Neural cell (in vitro differentiated cells): Measurements from ENCODE around the gene SNAPC5. TPM values are rescaled to one million over a fixed set of nuclear protein-coding genes. Genes with fewer than 3 reads are reported as not detected.
"Not testable (repeated sequence)": the region's sequence is repeated elsewhere in the genome, so short reads cannot be mapped to it uniquely, and the experiment has no call there.

Source experiments
- H2AFZ ChIP-seq: fragments of 200-600, 300-800 bp; sonication (generic), shearing (Covaris generic); 2 replicates; pipeline ENCODE4 v1.6.0; 2014; ENCODE audit warnings: low read depth, mild to moderate bottlenecking, antibody characterized with exemption, low read length, moderate library complexity
- H3F3A ChIP-seq: fragments of 200-600 bp; shearing (Covaris generic); 2 replicates; pipeline ENCODE4 v1.6.1; 2016; ENCODE audit warnings: mild to moderate bottlenecking, moderate library complexity, mixed read lengths, antibody characterized with exemption, low read length; ENCODE audit not compliant: insufficient read depth, poor library complexity, severe bottlenecking
- H3K27ac ChIP-seq: fragments of 200-600, 300-800 bp; sonication (generic), shearing (Covaris generic); 2 replicates; pipeline ENCODE4 v1.5.1; 2014; ENCODE audit warnings: mild to moderate bottlenecking, low read length, moderate library complexity
- H3K27me3 ChIP-seq: fragments of 300-800, 200-600 bp; sonication (generic), shearing (Covaris generic); 2 replicates; pipeline ENCODE4 v1.6.0; 2014; ENCODE audit warnings: mild to moderate bottlenecking, low read depth, low read length, moderate library complexity; ENCODE audit not compliant: insufficient read depth
- H3K36me3 ChIP-seq: fragments of 300-800, 200-600 bp; sonication (generic), shearing (Covaris generic); 2 replicates; pipeline ENCODE4 v1.5.1; 2014; ENCODE audit warnings: mild to moderate bottlenecking, antibody characterized with exemption, low read length, moderate library complexity; ENCODE audit not compliant: insufficient read depth
- H3K4me2 ChIP-seq: fragments of 300-800, 200-600 bp; sonication (generic), shearing (Covaris generic); 2 replicates; pipeline ENCODE4 v1.6.0; 2014; ENCODE audit warnings: mild to moderate bottlenecking, low read length
- H3K4me3 ChIP-seq: fragments of 300-800, 200-600 bp; sonication (generic), shearing (Covaris generic); 2 replicates; pipeline ENCODE4 v1.5.1; 2014; ENCODE audit warnings: mild to moderate bottlenecking, low read length, moderate library complexity
- H3K79me2 ChIP-seq: fragments of 200-600 bp; shearing (Covaris generic); replicated peaks from 2 replicates; pipeline ENCODE4 v1.6.0; 2014; ENCODE audit warnings: mild to moderate bottlenecking, low read length, moderate library complexity; ENCODE audit not compliant: insufficient read depth
- H3K9ac ChIP-seq: fragments of 300-800, 200-600 bp; sonication (generic), shearing (Covaris generic); 2 replicates; pipeline ENCODE4 v1.6.1; 2016; ENCODE audit warnings: mild to moderate bottlenecking, low read length, mixed read lengths
- H3K9me2 ChIP-seq: fragments of 200-600 bp; shearing (Covaris generic); 2 replicates; pipeline ENCODE4 v1.6.1; 2016; ENCODE audit warnings: mild to moderate bottlenecking, low read length, mixed read lengths; ENCODE audit not compliant: insufficient read depth
- H3K9me3 ChIP-seq: fragments of 200-600, 300-800 bp; sonication (generic), shearing (Covaris generic); 2 replicates; pipeline ENCODE4 v1.6.1; 2016; ENCODE audit warnings: mild to moderate bottlenecking, mixed run types, low read length, moderate library complexity, mixed read lengths
- H4K20me1 ChIP-seq: fragments of 200-600 bp; shearing (Covaris generic); 2 replicates; pipeline ENCODE4 v1.6.1; 2016; ENCODE audit warnings: mild to moderate bottlenecking, mixed run types; ENCODE audit not compliant: insufficient read depth
- EP300 ChIP-seq: fragments of 450-650 bp; conservative IDR thresholded peaks from 2 replicates; pipeline ENCODE4 v1.6.1; 2014; ENCODE audit warnings: antibody characterized with exemption, mild to moderate bottlenecking, moderate library complexity; ENCODE audit not compliant: poor library complexity, severe bottlenecking
- EZH2 ChIP-seq: fragments of 200-600, 300-800 bp; shearing (Covaris generic), sonication (generic); IDR thresholded peaks from 2 replicates; pipeline ENCODE4 v1.6.1; 2014; ENCODE audit warnings: antibody characterized with exemption, low read length, borderline replicate concordance, mild to moderate bottlenecking; ENCODE audit not compliant: insufficient read depth, poor library complexity, severe bottlenecking
- MXI1 ChIP-seq: fragments of 450-650 bp; conservative IDR thresholded peaks from 2 replicates; pipeline ENCODE4 v1.6.1; 2014; ENCODE audit warnings: antibody characterized with exemption, mild to moderate bottlenecking; ENCODE audit not compliant: poor library complexity, severe bottlenecking
- POLR2AphosphoS5 ChIP-seq: IDR thresholded peaks from 2 replicates; pipeline ENCODE4 v1.6.1; 2012
- RAD21 ChIP-seq: fragments of 450-650 bp; conservative IDR thresholded peaks from 2 replicates; pipeline ENCODE4 v1.6.1; 2014; ENCODE audit warnings: antibody characterized with exemption, mild to moderate bottlenecking, moderate library complexity
- SMC3 ChIP-seq: fragments of 450-650 bp; conservative IDR thresholded peaks from 2 replicates; pipeline ENCODE4 v1.6.1; 2014; ENCODE audit warnings: antibody characterized with exemption, mild to moderate bottlenecking, moderate library complexity; ENCODE audit not compliant: poor library complexity
- TAF1 ChIP-seq: IDR thresholded peaks from 2 replicates; pipeline ENCODE4 v1.6.1; 2012; ENCODE audit warnings: low read depth
- polyA plus RNA-seq: library from polyadenylated mRNA; depleted of rRNA; stranded (reverse); fragments of >200 nt; gene quantifications from 2 replicates; pipeline ENCODE4 v1.2.3, GENCODE V29; 2014
- TF ChIP-seq, protein P1 (sequence below): fragments of 450-650 bp; IDR thresholded peaks from 2 replicates; pipeline ENCODE4 v1.5.1; 2014; ENCODE audit warnings: antibody characterized with exemption, mild to moderate bottlenecking, moderate library complexity; ENCODE audit not compliant: poor library complexity, severe bottlenecking
- TF ChIP-seq, protein P2 (sequence below): IDR thresholded peaks from 2 replicates; pipeline ENCODE4 v1.6.1; 2012; ENCODE audit warnings: borderline replicate concordance

SNAPC5 gene
- polyA plus RNA-seq, 1 donor from 2014 or later = 62.3 TPM

DNA sequence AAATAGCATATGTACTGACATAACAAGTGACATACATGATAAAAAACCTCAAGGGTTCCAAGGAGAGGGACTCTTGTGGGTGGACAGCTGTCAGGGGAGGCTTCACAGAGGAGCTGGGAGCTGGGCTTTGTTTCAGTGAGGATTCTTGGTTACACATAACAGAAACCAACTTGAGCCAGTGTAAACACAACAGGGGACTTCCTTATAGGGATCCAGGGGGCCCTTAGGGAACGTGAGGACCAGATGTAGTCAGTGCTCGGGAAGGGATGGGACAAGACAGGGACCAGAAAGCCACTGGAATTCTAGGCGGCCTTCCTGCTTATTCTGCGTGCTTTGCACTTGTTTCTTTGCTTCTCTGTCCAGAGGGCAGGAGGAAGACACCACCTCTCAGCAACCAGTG, 34.9 kb downstream of the SNAPC5 start:
- no peaks in the 10 kb centered on the region for H3F3A ChIP-seq
- no peaks in the 10 kb centered on the region for H4K20me1 ChIP-seq
- H3K36me3 ChIP-seq = no peaks in the 10 kb centered on the region
- TF ChIP-seq EP300 = no peak
- no peak for TF ChIP-seq TAF1
- TF ChIP-seq RAD21 = no peak
- no peak for TF ChIP-seq POLR2AphosphoS5
- TF ChIP-seq, protein P1, sequence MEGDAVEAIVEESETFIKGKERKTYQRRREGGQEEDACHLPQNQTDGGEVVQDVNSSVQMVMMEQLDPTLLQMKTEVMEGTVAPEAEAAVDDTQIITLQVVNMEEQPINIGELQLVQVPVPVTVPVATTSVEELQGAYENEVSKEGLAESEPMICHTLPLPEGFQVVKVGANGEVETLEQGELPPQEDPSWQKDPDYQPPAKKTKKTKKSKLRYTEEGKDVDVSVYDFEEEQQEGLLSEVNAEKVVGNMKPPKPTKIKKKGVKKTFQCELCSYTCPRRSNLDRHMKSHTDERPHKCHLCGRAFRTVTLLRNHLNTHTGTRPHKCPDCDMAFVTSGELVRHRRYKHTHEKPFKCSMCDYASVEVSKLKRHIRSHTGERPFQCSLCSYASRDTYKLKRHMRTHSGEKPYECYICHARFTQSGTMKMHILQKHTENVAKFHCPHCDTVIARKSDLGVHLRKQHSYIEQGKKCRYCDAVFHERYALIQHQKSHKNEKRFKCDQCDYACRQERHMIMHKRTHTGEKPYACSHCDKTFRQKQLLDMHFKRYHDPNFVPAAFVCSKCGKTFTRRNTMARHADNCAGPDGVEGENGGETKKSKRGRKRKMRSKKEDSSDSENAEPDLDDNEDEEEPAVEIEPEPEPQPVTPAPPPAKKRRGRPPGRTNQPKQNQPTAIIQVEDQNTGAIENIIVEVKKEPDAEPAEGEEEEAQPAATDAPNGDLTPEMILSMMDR = no peak
- TF ChIP-seq SMC3 = no peak
- TF ChIP-seq EZH2 = no peak
- TF ChIP-seq, protein P2, sequence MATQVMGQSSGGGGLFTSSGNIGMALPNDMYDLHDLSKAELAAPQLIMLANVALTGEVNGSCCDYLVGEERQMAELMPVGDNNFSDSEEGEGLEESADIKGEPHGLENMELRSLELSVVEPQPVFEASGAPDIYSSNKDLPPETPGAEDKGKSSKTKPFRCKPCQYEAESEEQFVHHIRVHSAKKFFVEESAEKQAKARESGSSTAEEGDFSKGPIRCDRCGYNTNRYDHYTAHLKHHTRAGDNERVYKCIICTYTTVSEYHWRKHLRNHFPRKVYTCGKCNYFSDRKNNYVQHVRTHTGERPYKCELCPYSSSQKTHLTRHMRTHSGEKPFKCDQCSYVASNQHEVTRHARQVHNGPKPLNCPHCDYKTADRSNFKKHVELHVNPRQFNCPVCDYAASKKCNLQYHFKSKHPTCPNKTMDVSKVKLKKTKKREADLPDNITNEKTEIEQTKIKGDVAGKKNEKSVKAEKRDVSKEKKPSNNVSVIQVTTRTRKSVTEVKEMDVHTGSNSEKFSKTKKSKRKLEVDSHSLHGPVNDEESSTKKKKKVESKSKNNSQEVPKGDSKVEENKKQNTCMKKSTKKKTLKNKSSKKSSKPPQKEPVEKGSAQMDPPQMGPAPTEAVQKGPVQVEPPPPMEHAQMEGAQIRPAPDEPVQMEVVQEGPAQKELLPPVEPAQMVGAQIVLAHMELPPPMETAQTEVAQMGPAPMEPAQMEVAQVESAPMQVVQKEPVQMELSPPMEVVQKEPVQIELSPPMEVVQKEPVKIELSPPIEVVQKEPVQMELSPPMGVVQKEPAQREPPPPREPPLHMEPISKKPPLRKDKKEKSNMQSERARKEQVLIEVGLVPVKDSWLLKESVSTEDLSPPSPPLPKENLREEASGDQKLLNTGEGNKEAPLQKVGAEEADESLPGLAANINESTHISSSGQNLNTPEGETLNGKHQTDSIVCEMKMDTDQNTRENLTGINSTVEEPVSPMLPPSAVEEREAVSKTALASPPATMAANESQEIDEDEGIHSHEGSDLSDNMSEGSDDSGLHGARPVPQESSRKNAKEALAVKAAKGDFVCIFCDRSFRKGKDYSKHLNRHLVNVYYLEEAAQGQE = no peak
- TF ChIP-seq MXI1 = no peak
- no peak overlapping the region for H2AFZ ChIP-seq
- H3K4me2 ChIP-seq = no peak overlapping the region
- no peaks in the 10 kb centered on the region for H3K79me2 ChIP-seq
- no peak overlapping the region for H3K4me3 ChIP-seq
- no peaks in the 10 kb centered on the region for H3K9me3 ChIP-seq
- H3K27ac ChIP-seq = no peak overlapping the region
- H3K9me2 ChIP-seq = no peaks in the 10 kb centered on the region
- H3K9ac ChIP-seq = no peak overlapping the region
- H3K27me3 ChIP-seq = no peaks in the 10 kb centered on the region

DNA sequence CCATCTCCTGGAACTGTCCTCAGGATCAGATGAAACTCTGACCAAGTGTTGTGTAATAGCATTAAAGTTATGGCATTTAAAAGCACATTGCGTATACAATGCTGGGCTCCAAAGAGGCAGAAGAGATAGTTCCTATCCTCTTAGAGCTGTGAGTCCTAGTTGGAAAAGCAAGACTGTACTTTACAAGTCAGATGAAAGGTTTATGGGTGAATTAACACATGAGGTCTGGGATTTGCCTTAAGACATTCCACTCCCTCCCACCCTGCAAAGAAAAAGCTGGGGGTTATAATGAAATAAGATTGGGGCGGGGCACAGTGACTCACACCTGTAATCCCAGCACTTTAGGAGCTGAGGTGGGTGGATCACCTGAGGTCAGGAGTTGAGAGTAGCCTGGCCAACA, 35.6 kb downstream of the SNAPC5 start:
- TF ChIP-seq EZH2 (no peak), MXI1 (no peak)
- TF ChIP-seq, protein P1 = no peak
- TF ChIP-seq, protein P2 = no peak
- Histone ChIP-seq H3K9me2 (no peaks in the 10 kb centered on the region), H2AFZ (no peak overlapping the region), H3K4me3 (no peak overlapping the region), H3K27ac (no peak overlapping the region), H3K9me3 (no peaks in the 10 kb centered on the region), H3K9ac (no peak overlapping the region), H3K79me2 (no peaks in the 10 kb centered on the region), H3K27me3 (no peaks in the 10 kb centered on the region), H3K36me3 (no peaks in the 10 kb centered on the region), H3K4me2 (no peak overlapping the region), H4K20me1 (no peaks in the 10 kb centered on the region), H3F3A (no peaks in the 10 kb centered on the region)

DNA sequence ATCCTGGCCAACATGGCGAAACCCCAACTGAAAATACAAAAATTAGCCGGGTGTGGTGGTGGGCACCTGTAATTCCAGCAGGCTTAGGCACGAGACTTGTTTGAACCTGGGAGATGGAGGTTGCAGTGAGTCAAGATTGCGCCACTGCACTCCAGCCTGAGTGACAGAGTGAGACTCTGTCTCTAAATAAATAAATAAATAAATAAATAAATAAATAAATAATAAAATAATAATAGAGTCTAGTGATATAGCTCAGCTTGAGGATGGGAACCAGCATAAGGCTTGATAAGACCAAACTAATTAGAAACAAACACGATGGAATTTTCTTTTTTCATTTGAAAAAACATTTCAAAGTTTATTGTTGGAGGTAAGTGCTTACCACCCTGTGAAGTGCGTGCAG, 36.3 kb downstream of the SNAPC5 start:
- H2AFZ ChIP-seq, H4K20me1 ChIP-seq, H3F3A ChIP-seq, H3K27ac ChIP-seq, H3K4me3 ChIP-seq, H3K27me3 ChIP-seq, H3K36me3 ChIP-seq, H3K79me2 ChIP-seq, H3K9me3 ChIP-seq, H3K4me2 ChIP-seq, H3K9me2 ChIP-seq, H3K9ac ChIP-seq: not testable (repeated sequence)
